ENCODE results near the gene POM121.
"Not testable (repeated sequence)": the region's sequence is repeated elsewhere in the genome, so short reads cannot be mapped to it uniquely, and the experiment has no call there.

The POM121 gene

DNA sequence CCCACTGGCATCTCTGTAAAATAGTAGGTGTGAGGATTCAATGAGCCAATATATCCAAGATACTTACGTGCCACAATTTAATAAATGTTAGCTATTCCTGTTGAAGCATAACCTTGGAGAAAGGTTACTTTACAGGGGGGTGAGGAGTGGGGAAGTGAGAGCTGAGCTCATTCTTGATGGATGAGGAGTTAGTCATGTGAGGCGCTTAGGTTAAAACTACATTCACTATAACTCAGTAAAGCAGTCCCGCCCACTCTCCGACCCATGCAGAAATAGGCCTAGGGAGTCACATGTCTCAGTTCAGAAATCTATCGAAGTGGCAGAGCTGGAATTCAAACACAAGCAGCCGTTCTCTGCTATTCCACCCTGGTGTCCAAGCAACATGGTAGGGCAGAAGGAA lies 25.5 kb downstream of the POM121 start:
- not testable (repeated sequence) for DNase-seq

DNA sequence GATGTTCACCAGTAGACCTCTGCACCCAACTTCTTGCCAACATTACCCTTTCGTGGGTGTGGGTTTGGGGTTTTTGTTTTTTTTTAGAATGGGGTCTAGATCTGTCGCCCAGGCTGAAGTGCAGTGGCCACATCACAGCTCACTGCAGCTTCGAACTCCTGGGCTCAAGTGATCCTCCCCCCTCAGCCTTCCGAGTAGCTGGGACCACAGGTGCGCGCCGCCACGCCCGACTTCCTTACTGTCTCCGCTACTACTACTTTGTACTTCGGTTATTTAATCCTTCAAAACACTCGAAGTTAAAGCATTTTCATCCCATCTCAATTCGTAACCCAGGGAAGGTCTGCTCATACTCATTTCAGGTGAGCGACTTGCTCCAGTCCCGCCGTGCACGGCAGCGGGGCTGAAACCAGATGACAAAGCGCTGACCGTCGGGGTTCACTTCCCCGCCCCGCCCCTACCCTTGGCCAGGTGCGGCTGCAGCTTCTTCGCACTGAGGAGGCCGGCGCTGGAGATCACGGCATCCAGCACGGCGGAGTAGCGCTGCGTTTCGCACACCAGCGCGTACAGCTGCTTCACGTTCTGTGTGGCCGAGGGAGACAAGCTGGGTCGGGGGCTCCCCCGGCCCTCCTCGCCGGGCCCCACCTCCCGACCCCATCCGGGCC lies 29.1 kb downstream of the POM121 start:
- not testable (repeated sequence) for DNase-seq

DNA sequence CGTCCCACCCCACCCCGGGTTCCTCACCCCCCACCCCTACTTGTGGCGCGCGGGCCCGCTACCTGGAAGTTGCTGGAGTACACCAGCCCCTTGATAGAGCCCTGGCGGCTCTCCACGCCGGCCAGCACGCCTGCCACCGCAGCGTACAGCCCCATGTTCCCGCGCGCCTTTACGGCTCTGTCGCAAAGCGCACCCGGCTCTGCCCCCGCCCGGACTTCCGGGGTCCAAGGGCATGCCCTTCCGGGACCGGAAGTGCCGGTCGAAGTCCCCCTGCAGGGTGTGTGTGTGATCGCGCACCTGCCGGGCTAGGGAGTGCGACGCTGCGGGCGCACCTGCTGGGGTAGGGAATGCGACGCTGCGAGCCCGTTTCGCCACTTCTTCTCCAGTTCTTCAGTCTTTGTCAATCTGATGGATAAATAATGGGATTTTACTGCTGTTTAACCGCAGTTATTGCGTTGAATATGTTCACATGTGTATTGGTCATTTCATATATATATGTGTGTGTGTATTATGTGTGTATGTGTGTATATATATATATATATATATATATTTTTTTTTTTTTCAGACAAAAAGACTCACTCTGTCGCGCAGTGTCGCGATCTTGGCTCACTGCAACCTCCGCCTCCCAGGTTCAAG lies 29.8 kb downstream of the POM121 start:
- DNase-seq: not testable (repeated sequence)

DNA sequence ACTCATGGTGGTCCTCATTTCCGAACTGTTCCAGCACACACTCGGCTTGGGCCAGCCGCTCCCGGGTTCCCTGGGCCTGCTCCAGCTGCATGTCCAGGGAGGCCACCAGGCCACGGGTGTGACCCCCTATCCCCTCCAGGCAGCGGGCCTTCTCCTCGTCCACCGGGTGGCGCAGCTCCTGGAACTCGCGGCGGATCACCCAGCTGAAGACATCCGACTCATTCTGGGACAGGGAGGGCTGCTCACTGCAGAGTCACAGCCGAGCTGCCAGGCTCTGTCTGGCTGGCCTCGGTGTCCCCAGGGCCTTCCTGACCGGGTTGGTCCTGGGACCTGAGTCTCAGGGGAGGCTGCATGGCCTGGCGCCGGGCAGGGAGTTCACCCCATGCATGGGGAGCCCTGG lies 35.1 kb downstream of the POM121 start:
- DNase-seq: not testable (repeated sequence)

- DNase-seq: not testable (repeated sequence)
Observed at GRCh38 chr7:72960626-72961345, 35.9 kb downstream of the POM121 start.

GRCh38 chr7:72961346-72961650 lies 36.4 kb downstream of the POM121 start:
- not testable (repeated sequence) for DNase-seq

DNA sequence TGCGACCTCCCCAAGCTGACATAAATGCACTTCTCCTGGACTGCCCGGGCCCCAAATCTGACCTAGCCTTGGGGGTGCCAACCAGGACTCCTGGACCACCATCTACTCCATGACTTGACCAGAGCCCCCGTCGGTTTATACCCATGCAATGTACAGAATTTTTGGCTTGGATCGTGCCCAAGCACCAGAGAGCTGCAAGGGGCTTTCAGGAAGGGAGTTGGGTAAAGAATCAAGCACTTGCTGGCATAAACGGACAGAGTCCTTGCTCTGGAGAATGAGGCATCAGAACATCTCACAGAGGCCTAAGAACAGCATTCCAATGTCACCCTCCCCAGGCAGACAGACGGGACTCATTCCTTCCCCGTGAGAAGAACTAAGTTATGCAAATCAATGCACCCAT lies 38.2 kb downstream of the POM121 start:
- not testable (repeated sequence) for DNase-seq

DNA sequence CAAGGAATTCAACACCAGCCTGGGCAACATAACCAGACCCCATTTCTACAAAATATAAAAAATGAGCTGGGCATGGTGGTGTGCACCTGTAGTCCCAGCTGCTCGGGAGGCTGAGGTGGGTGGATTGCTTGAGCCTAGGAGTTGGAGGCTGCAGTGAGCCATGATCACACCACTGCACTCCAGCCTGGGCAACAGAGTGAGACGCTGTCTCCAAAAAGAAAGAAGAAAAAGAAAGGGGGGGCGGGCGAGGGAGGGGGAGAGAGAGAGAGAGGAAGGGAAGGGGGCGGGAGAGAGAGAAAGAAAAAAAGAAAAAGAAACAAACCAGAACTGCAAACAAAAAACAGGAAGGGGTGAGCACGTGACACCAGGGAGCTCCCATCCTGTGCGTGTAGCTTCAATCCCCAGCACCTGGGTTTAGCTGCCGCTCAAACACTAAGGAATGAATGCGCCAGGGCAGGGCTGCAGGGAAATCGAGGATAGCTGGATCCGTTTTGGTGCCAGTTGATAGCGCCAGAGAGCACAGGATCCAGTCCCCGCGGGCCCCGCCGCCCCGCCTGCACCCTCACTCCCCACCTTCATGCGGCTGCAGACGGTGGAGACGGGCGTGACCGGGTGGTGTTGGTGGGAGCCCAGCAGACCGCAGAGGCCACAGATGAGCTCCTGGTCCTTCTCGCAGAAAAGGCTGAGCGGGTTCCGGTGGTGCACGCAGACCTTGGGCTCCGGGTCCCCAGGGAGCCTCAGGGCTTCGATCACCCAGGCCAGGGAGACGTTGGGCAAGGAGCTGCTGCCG lies 40.5 kb downstream of the POM121 start:
- DNase-seq: not testable (repeated sequence)

GRCh38 chr7:72966892-72967291 lies 42.0 kb downstream of the POM121 start:
- not testable (repeated sequence) for DNase-seq

DNA sequence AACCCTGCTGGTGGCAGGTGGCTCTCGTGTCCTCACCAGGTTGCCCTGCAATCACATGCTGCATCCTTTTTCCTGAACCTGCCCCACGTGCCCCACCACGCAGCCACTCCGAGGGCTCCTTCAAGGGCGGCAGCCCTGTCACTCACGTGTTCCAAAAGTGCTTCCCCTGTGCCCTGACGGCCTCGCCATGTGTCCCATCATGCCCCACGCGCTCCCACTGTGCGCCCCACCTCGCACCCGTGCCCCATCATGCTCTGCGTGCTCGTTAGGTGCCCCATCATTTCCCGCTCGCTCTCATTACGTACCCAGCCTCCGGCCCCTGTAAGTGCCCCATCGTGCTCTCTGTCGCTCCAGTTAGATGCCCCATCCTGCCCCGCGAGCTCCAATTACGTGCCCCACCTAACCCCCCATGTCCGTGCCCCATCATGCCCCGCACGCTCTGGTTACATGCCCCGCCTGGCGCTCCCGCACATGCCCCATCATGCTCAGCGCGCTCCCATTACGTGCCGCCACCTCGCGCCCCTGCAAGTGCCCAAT lies 44.2 kb downstream of the POM121 start, which contains the start of gene TRIM74:
Gene TRIM74 (minus strand): TSS at position 487 of the 537 bp plus-strand sequence. CDS start 3,309 bp downstream, outside the sequence.
- not testable (repeated sequence) for DNase-seq

DNA sequence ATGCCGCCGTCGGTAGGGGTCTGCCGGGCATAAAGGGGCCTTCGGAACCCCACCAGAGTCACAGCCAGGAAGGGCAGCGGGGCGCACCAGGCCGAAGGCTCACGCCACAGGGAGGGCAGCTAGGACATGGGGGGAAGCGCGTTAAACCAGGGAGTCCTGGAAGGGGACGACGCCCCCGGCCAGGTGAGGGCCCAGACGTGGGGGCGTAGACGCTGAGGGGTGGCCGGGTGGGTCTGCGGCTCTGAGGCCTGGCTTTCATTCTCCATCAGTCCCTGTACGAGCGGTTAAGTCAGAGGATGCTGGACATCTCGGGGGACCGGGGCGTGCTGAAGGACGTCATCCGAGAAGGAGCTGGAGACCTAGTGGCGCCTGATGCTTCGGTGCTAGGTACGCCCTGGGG lies 44.8 kb downstream of the POM121 start:
- DNase-seq: not testable (repeated sequence)

DNA sequence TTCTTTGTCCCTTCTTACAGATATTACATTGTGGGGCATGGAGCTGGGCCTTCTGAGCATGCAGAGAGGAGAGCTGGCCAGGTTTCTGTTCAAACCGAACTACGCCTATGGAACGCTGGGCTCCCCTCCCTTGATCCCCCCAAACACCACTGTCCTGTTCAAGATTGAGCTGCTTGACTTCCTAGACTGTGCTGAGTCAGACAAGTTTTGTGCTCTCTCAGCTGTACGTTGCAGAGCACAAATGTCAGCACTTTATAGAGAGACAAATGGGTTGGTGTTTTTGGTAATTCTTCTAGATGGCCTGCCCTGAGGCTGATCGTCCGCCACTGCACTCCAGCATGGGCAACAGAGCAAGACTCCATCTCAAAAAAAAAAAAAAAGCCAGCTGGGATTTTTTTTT lies 46.6 kb downstream of the POM121 start:
- DNase-seq: not testable (repeated sequence)

GRCh38 chr7:72974781-72975180 lies 49.9 kb downstream of the POM121 start:
- not testable (repeated sequence) for DNase-seq

- not testable (repeated sequence) for DNase-seq
Observed at GRCh38 chr7:72975656-72976286, 50.9 kb downstream of the POM121 start.

DNA sequence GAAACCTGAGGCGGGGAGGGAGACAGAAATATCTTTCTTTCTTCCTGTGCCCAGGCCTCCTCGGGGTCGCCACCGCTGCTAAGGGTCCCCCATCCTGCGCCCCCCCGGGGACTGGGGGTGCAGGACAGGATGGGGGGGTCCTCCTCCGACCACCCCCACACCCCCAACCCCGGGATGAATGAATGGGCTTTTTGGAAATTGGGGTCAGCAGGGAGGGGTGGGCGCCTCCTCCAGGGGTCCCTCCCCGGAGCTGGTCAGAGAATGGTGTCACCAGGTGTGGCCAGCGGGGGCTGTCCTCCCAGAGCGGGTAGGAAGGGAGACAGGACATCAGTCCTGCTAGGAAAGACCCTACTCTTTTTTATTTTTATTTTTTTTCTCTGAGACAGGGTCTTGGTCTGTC lies 51.5 kb downstream of the POM121 start:
- not testable (repeated sequence) for DNase-seq

GRCh38 chr7:72980382-72980781 lies 55.5 kb downstream of the POM121 start:
- DNase-seq: not testable (repeated sequence)

- DNase-seq: not testable (repeated sequence)
Observed at GRCh38 chr7:72982084-72982483, 57.2 kb downstream of the POM121 start.

DNA sequence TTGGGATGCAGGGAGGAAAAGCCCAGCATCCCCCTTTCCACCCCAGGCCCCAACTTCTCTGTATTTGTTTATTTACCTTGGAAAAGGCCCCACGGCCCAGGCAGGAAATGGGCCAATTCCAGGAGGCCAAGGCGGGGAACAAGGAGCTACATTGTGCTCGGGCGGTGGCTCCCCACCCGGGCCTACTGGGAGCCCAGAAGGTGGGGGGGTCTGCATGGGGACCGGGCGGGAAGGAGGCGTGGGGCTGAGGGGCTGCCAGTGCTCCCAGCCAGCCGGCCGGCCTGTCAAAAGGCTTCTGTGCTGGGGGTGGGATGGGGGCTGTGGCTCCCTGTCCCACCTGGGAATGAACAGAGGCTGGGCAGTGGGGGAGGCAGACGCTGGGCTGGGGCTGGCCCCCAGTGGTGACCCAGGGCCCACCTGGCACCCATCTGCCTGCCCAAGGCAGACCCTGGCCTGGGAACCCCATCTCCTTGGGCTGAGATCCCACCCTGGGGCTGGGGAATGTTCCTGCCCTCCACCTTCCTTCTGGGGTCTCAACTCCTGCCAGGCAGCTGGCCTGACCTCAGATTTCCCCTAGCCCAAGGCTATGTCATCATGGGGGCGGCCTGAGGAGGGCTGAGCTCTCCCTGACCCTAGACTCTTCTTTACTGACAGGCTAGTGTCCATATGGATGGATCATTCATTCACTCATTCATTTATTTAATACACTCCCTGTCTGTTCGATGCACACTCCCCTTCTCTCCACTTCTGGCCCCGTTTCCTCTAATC lies 65.4 kb downstream of the POM121 start:
- not testable (repeated sequence) for DNase-seq

GRCh38 chr7:72995484-72995883 lies 70.6 kb downstream of the POM121 start:
- not testable (repeated sequence) for DNase-seq

GRCh38 chr7:72997447-72997846 lies 72.6 kb downstream of the POM121 start:
- DNase-seq: not testable (repeated sequence)

GRCh38 chr7:72997887-72998468 lies 73.1 kb downstream of the POM121 start:
- not testable (repeated sequence) for DNase-seq
